ENCODE measurements around the gene DNAH11.
"Not testable (repeated sequence)": the region's sequence is repeated elsewhere in the genome, so short reads cannot be mapped to it uniquely, and the experiment has no call there.

The DNAH11 gene

DNA sequence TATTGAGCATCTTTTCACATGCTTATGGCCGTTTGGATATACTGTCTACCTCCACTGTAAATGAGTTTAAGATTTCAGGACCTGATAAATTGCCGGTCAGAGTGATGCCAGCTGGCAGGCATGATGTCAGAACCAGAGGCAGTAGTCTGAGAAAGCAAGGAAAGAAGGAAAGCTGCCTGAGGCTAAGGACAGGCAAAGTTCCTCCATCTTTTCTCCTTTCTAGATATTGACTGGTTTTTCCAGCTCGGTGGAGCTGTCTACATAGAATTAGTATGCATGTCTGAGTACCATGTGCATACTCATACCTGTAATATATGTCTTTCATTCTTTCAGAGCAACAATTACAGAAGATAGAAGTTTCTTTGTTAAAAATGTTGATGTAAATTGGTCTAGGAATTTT lies 350.6 kb downstream of the DNAH11 start:
- no peak for DNase-seq

DNA sequence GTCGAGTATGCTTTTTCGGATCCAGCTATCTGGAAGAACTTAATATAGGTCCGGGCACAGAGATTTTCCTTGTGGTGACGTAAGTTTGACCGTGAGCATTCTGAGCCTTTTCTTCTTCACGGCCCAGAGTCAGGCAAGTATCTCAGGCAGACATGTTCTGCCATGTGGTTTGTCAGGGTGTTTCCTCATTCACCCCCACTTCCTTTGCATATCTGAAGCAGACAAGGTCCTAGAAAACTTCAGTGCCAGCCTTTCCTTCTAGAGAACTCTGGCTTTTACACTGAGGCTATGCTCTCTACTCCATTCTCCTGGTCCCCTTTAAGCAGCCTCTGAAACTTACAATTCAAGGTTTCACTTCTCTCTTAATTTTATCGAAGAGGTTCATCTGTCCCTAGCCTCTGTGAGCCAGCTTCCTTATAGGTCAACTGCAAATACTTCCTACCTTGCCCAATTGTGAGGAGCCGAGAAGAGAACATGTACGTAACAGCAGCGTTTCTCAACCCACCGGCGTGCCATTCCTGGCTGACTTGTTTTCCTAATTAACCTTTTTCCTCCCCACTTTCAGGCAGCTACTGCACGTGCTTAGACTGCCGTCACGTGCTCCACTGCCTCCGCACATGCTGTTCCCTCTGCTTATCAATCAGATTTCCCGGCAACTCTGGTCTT lies 355.6 kb downstream of the DNAH11 start:
- no peak for DNase-seq

DNA sequence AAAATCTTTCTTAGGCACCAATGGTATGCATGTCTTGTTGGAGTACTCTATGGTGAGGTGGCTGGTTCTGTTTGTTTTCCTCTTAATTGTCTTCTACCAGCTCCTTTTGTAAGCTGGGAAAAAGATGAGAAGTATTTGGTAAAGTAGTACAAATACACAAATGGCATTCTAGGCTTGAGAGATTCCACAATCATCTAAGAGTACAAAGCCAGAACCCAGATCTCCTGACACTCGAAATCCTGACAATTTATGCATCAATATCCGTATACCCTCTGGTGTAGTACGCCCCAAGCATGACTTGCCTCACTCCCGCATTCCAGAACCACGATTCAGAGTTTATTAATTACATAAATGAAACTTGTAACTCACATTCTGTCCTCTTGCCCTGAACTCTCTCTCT lies 359.4 kb downstream of the DNAH11 start:
- DNase-seq: no peak

GRCh38 chr7:21903020-21903786 lies 360.4 kb downstream of the DNAH11 start:
- no peak for DNase-seq

DNA sequence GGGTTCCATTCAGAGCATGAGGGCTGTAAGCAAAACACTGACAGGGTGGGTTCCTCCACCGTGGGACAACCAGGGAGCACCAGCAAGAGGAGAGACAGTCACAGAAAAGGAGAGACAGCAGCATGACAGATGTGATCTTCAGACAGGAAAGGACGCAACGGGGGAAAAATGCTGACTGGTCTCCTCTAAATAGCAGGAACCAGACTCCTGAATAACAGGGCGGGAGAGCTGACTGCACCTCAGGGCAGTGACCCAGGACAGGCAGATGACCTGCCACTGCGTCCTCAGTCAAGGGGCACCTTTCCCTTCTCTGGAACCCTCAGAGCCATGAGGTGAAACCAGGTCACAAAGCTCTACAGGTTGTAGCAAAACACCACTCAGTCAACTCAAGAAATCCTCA lies 365.9 kb downstream of the DNAH11 start:
- DNase-seq: no peak

DNA sequence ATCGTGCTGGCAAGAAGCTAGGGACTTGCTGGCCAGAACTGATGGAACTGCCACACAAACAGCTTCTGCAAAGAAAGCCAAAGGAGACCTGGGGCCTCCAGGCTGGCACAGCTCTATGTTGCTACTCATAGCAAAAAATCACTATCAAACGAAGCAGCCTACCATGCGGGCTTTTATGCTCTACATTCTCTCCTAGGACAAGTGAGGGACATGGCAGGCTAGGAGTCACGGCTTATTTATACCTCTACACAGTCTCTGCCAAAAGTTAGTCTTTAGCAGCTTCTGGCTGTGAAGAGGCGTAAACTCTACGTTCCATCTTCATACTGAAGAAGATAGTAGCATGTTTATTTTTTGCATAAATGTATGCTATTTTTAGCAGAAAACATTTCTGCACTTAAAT lies 367.4 kb downstream of the DNAH11 start:
- DNase-seq: no peak

DNA sequence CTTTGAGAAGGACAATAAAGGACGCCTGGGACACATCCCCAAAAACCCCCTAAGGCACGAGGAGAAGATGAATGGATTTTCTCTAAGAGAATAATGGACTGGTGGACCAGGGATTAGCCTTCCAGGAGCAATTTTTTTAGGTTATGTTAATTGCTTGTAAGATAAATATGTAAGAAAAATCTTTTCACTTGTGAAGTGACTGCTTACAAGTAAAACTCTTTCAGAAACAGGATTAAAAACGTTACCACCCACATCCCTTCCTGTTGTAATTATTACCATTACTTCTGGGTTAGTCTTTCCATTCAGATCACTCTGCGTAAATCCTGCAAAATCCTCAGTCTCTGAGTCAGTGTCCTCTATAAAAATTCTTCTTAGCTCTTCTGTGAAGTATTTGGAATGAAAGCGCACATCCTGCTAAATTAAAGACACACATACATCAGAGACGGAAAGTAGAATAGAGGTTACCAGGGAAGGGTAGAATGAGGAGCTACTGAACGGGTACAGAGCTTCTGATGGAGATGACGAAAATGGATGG lies 368.6 kb downstream of the DNAH11 start:
- no peak for DNase-seq

DNA sequence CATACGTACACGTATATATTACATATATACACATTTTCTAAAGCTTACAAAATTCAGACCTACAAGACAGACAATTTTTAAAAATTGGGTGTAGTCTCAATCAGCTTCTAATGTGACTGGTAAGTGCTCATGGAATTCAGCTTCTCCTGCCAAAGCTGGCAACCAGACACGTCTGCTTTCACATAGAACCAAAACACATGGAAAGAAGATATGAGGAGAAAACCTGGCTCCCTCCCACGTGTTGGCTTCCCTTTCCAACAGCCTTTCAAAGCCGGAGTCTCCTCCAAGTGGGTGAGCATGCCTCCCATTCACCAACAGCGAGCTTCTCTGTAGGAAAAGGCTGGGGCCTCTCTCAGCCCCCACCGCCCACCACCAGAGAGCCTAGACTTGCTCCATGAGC lies 369.5 kb downstream of the DNAH11 start:
- no peak for DNase-seq

GRCh38 chr7:21912931-21913780 lies 370.3 kb downstream of the DNAH11 start:
- no peak for DNase-seq

GRCh38 chr7:21914671-21915070 lies 371.8 kb downstream of the DNAH11 start:
- DNase-seq: no peak

DNA sequence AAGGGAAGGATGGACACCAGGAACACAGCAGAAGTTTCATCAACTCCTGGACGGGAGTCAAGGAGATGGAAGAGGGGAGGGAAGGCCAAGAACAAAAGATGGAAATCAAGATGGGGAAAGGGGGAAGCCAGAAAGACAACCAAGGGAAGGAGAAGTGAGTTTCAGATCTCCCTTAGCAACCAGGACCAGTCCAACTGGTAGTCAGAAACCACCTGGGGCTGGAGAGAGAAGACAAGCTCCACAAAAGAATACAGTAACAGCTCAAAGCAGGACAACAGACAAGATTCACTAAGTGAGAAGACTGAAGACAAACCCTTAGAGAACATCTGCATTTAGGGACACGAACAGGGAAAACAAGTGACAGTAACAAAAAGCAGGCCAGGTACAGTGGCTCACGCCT lies 372.3 kb downstream of the DNAH11 start:
- DNase-seq: no peak

DNA sequence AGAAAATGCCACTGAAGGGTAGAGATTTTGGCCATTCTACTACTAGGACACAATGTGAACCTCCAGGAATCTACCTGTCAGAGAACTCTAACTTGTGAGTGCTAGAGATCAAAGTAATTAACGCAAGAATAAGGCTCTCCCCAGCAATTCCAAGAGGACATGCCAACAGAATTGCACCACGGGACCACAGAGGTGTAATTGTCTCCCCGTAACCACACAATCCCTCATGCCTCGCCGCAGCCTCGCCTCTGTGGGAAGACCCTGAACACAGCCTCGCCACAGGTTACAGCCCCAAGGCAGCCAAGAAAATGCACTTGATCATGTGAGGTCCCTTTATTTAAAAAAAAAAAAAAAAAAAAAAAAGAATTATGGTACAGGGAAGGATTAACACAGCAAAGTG lies 373.3 kb downstream of the DNAH11 start:
- no peak for DNase-seq

DNA sequence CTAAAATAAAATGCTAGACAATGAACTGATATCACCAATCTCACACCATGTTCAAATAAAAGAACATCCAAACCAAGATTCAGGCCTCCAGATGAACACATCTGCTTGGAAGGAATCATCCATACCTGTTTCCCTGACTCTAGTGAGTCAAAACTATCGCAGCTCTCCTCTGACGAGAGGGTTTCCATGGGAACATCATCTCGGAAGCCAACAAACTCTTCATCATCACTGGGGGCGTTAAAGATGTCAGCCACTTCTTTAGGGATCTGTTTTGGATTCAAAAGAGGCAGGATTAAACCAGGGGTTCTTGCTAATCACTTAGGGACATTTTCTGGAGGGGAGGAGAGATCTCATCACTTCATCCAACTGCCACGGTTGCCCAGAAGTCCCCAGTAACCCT lies 373.8 kb downstream of the DNAH11 start:
- no peak for DNase-seq

DNA sequence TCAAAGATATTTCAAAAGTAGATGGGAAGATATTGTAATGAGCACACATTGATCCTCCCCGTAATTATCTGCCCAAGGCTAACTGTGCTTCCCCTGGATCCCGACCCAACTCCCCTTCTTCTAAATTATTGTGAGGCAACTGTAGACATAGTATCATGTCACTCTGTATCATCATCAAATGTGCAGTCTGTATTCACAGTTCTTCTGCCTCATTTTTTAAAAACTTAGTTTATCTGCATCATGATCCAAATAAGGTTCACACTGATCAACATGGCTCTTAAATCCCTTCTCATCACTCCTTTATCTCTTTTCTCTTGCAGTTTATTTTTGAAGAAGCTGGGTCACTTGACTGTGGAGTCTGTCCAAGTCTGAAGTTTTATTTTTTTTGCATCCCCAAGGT lies 375.4 kb downstream of the DNAH11 start:
- no peak for DNase-seq

DNA sequence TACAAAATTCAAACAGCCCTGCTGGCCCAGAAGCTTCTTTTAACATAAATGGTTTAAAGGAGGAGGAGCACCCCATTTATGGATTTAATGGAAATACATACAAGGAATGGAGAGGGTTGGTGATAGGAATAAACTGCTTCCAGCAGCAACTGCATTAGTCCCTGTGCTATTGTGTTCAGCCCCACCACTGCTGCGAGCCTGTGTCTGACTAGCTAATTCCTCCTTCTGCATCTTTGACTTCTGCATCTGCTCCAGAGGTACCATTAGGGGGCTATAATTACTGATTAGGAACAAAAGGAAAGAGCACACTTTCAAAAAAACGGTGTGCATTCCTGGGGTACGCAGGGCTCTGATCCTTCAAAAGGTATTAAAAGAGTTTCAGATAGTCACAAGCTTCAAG lies 378.1 kb downstream of the DNAH11 start:
- DNase-seq: no peak

DNA sequence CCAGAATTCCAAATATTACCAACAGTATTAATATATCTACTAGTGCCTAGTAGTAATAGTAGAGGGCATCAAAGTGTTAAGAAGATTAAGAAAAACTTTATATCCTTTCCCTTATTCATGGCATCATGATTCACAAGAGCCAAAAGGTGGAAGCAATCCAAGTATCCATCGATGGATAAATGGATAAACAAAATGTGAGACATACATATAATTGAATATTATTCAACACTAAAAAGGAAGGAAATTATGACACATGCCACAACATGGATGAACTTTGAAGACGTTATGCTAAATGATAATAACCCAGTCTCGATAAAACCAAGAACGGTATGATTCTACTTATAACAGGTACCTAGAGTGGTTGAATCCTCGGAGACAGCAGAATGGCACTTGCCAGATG lies 379.8 kb downstream of the DNAH11 start:
- DNase-seq: no peak

- peak; percentile 87 for DNase-seq
Observed at GRCh38 chr7:21923658-21924057, 380.8 kb downstream of the DNAH11 start.

- DNase-seq: no peak
Observed at GRCh38 chr7:21926448-21926847, 383.6 kb downstream of the DNAH11 start.

- no peak for DNase-seq
Observed at GRCh38 chr7:21927693-21928092, 384.9 kb downstream of the DNAH11 start.

DNA sequence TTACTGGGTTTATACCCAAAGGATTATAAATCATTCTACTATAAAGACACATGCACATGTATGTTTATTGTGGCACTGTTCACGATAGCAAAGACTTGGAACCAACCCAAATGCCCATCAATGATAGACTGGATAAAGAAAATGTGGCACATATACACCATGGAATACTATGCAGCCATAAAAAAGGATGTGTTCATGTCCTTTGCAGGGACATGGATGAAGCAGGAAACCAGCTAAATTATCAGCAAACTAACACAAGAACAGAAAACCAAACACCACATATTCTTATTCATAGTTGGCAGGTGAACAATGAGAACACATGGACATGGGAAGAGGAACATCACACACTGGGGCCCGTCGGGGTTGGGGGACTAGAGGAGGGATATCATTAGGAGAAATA lies 390.5 kb downstream of the DNAH11 start:
- not testable (repeated sequence) for DNase-seq

- DNase-seq: no peak
Observed at GRCh38 chr7:21934808-21935207, 392.0 kb downstream of the DNAH11 start.

DNA sequence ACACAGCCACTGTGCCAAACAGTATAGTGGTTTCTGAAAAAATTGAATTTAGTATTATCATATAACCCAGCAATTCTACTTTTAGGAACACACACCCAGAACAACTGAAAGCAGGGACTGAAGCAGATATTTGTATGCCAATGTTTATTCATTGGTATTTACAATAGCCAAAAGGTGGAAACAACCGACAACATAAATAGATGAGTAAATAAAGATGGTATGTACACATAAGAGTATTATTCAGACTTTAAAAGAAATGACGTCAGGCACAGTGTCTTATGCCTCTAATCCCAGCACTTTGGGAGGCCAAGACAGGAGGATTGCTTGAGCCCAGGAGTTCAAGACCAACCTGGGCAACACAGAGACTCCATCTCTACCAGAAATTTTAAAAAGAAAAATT lies 395.6 kb downstream of the DNAH11 start:
- DNase-seq: no peak

DNA sequence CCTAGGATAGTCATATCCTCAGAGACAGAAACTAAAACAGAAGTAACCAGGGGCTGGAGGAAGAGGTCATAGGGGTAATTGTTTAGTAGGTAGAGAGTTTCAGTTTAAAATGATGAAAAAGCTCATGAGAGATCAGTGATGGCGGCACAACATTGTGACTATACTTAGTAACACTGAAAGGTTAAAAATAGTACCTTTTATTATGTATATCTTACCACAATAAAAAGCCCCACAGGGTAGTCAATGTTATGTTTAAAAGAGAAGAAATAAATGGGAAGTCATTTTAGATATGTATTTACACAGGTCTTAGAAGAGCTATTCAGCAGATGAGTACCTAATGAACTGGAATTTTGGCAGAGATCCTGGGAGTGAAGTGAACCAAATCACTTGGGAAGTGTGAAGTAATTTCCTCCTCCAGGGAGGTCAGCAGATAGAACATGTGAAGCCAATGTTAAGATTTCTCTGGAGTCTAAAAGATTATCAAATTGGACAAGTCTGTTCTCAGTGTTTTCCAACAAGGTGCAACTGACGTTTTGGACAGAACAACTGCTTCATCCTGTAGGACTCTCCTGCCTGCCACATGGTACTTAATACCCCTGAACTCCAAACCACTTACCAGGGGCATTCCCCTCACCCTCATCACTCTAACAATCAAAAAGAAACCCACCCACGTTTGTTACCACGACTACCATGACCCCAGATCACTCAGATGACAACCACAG lies 396.5 kb downstream of the DNAH11 start:
- DNase-seq: peak; percentile 76
